C4-2B (cell line): ENCODE measurements around the gene CFAP210.

Experiments used
- H3K27ac ChIP-seq: fragments of 450-650 bp; 2 replicates; pipeline ENCODE4 v1.5.1; 2017
- CTCF ChIP-seq: fragments of 450-650 bp; conservative IDR thresholded peaks from 2 replicates; pipeline ENCODE4 v1.5.1; 2017; ENCODE audit warnings: mild to moderate bottlenecking
- ZFX ChIP-seq: fragments of 450-650 bp; IDR thresholded peaks from 2 replicates; pipeline ENCODE4 v1.6.1; 2017

The CFAP210 gene, protein sequence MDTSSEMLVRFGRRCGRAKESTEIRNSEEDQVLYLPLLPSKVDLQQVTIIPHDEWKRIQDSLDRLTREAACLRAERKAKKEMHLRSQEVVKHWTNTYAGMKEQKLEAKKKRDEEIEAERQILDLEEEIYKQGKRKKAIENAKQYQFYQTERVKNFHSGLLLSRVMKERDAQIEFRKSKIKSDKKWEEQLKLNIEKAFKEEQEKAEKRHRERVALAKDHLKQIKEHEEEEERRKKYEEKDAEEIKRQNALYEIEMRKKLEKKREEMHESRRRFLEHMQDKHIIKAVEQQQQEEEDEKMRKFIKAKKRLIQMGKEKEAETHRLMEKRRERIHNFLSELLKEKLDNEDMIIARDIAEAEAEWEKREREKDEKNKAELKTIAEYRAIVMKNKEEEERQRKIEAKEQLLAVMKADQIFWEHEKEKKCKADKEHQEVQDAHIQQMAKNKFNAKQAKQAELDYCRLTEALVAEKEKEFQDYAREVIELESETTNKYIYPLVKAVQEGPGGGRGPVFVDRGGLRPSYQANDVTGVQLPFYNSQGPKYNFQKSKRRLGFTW

DNA sequence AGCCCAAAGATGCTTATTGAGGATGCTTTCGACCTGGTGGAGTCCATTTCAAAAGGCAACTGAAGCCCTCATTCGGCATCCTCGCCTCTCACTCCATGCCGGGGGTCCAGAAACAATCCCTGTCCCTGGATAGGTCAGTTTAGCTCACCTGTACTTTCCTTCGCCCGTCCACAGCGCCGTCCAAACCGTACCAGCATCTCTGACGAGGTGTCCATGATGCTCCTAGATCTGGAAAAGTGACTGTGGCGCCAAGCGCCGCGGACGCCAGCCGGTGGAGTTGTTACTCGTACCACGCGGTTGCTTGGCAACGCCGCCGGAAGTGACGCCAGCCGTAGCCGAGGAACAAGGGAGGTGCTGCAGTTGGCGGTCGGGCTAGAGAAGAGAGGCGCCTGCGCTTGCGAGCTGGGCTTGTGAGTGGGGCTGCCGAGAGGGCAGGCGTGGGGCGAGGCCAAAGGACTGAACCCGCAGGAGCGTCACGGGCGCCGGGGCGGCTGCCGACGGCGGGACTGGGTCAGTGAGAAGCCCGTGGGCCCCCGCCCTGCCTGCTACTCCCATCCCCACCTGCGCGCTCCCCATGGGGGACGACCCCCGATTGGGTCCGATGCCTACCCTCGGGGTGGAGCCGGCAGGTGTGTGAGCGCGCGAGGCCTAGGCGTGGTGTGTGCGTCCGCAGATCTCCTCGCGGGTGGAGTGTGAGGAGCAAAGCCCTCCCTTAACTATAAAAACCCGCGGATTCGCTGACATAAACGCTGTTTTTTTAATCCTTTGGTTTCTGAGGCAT lies at the start of gene CFAP210, which contains the start of gene PHOSPHO2:
Gene CFAP210 (minus strand): TSS at position 293 of the 781 bp plus-strand sequence. CDS start 78 bp downstream, at position 215.
Gene PHOSPHO2 (plus strand): TSS at position 357 of the 781 bp plus-strand sequence. CDS start 6,503 bp downstream, outside the sequence.
- peak within 1 kb of the TSS; percentile 96 for H3K27ac ChIP-seq
- TF ChIP-seq ZFX (peak; percentile 72), CTCF (no peak)

GRCh38 chr2:169743549-169743948 lies 49.3 kb upstream of the CFAP210 start:
- no peak overlapping the region for H3K27ac ChIP-seq
- TF ChIP-seq CTCF, result no peak

GRCh38 chr2:169739351-169739750 lies 45.1 kb upstream of the CFAP210 start:
- no peak for TF ChIP-seq ZFX
- no peak for TF ChIP-seq CTCF
- H3K27ac ChIP-seq, result no peak overlapping the region

- TF ChIP-seq ZFX, result no peak
- no peak for TF ChIP-seq CTCF
- no peak overlapping the region for H3K27ac ChIP-seq
Measured at GRCh38 chr2:169738566-169739229, 44.5 kb upstream of the CFAP210 start.

GRCh38 chr2:169736902-169737301 lies 42.7 kb upstream of the CFAP210 start:
- no peak overlapping the region for H3K27ac ChIP-seq
- TF ChIP-seq ZFX (no peak), CTCF (no peak)

DNA sequence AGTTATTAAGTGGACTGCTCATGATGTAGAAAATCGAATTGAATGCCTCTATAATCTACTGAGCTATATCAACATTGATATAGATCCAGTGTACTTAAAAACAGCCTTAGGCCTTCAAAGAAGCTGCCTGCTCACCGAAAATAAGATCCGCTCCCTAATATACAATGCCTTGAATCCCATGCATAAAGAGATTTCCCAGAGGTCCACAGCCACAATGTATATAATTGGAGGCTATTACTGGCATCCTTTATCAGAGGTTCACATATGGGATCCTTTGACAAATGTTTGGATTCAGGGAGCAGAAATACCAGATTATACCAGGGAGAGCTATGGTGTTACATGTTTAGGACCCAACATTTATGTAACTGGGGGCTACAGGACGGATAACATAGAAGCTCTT lies 41.4 kb upstream of the CFAP210 start:
- TF ChIP-seq ZFX (no peak), CTCF (no peak)
- no peak overlapping the region for H3K27ac ChIP-seq
